ENCODE measurements around the gene B4GALNT1. TPM values are rescaled to one million over a fixed set of nuclear protein-coding genes. Genes with fewer than 3 reads are reported as not detected.

Gene B4GALNT1
- total and polyA plus RNA-seq, 2 of the 13 experiments (the other 11 are each of a cell fraction or from before 2014, with no cell fraction given) = 4.5 to 5.4 TPM

- TF ChIP-seq ZNF609 (CRISPR knock-in tag; IDR thresholded peaks at IDR 0.05; ENCODE audit: borderline replicate concordance) = peak; percentile 53; the same call in 1 of the 2 replicates
- TF ChIP-seq MLXIP (CRISPR knock-in tag; IDR thresholded peaks at IDR 0.05; ENCODE audit: borderline replicate concordance) = no peak
- TF ChIP-seq RARA (CRISPR knock-in tag; IDR thresholded peaks at IDR 0.05) = no peak
- no peak for TF ChIP-seq ZNF576 (CRISPR knock-in tag; IDR thresholded peaks at IDR 0.05)
- TF ChIP-seq ZNF792 (CRISPR knock-in tag; IDR thresholded peaks at IDR 0.05) = 0 out of 2 replicates have a peak, but pooled peaks have one; percentile 55
- peak; percentile 56; the same call in 1 of the 2 replicates for TF ChIP-seq KMT2A (CRISPR knock-in tag; IDR thresholded peaks at IDR 0.05)
- TF ChIP-seq ZBTB42 (CRISPR knock-in tag; IDR thresholded peaks at IDR 0.05) = 0 out of 2 replicates have a peak, but pooled peaks have one; percentile 61
- peak; percentile 55; the same call in 1 of the 2 replicates for TF ChIP-seq MXD3 (CRISPR knock-in tag; IDR thresholded peaks at IDR 0.05)
- TF ChIP-seq NFIC (IDR thresholded peaks at IDR 0.05; ENCODE audit: low read length) = no peak
- peak; percentile 77 for TF ChIP-seq ERF (CRISPR knock-in tag; IDR thresholded peaks at IDR 0.05)
- peak; percentile 67; the same call in 1 of the 2 replicates for TF ChIP-seq ZBTB7A (CRISPR knock-in tag; IDR thresholded peaks at IDR 0.05)
- 0 out of 2 replicates have a peak, but pooled peaks have one; percentile 70 for TF ChIP-seq ZNF430 (CRISPR knock-in tag; IDR thresholded peaks at IDR 0.05)
- peak; percentile 80; the same call in 1 of the 2 replicates for TF ChIP-seq ZNF446 (CRISPR knock-in tag; IDR thresholded peaks at IDR 0.05)
- TF ChIP-seq RFXAP (CRISPR knock-in tag; IDR thresholded peaks at IDR 0.05; ENCODE audit: borderline replicate concordance) = 0 out of 2 replicates have a peak, but pooled peaks have one; percentile 21
- no peak for TF ChIP-seq FIP1L1 (IDR thresholded peaks at IDR 0.05; ENCODE audit: borderline replicate concordance, insufficient read depth, low read depth, low read length)
- TF ChIP-seq ATF7-NPFF (CRISPR knock-in tag; IDR thresholded peaks at IDR 0.05; ENCODE audit: low read depth) = peak; percentile 80; the same call in 1 of the 2 replicates
- no peak for TF ChIP-seq SMARCC2 (IDR thresholded peaks at IDR 0.05)
- no peak for TF ChIP-seq RARG (CRISPR knock-in tag; IDR thresholded peaks at IDR 0.05; ENCODE audit: low read depth)
- TF ChIP-seq ZNF841 (CRISPR knock-in tag; IDR thresholded peaks at IDR 0.05; ENCODE audit: borderline replicate concordance) = peak; percentile 38; the same call in 1 of the 2 replicates
- 0 out of 2 replicates have a peak, but pooled peaks have one; percentile 11 for TF ChIP-seq PHF20 (CRISPR knock-in tag; IDR thresholded peaks at IDR 0.05)
- TF ChIP-seq ASH2L (IDR thresholded peaks at IDR 0.05; ENCODE audit: insufficient read length, low read depth, low read length) = peak; percentile 41
Measured at GRCh38 chr12:57632958-57633840, at the start of gene B4GALNT1 (continued).
